ENCODE measurements around the gene RRP8.

- TF ChIP-seq MECOM (CRISPR knock-in tag; IDR thresholded peaks at IDR 0.05) (no peak), EP300 (IDR thresholded peaks at IDR 0.05; ENCODE audit: low read length) (no peak), SMARCE1 (IDR thresholded peaks at IDR 0.05) (no peak), FOXM1 (IDR thresholded peaks at IDR 0.05; ENCODE audit: low read depth) (no peak), FOXM1 (CRISPR knock-in tag; IDR thresholded peaks at IDR 0.05; ENCODE audit: low read depth) (no peak), ERF (CRISPR knock-in tag; IDR thresholded peaks at IDR 0.05) (no peak), CHD7 (IDR thresholded peaks at IDR 0.05; ENCODE audit: low read depth, low read length) (no peak), TCF7L2 (IDR thresholded peaks at IDR 0.05; ENCODE audit: low read depth, low read length) (no peak), CREM (IDR thresholded peaks at IDR 0.05; ENCODE audit: low read depth) (no peak), FOXK2 (conservative IDR thresholded peaks at IDR 0.05 in 1 of 2, IDR thresholded peaks at IDR 0.05 in 1 of 2; ENCODE audit: low read depth in 2 of 2) (no peak), DPF2 (IDR thresholded peaks at IDR 0.05) (no peak), POLR2AphosphoS5 (IDR thresholded peaks at IDR 0.05; ENCODE audit: control insufficient read depth, insufficient read depth, low read depth, low read length) (no peak), BRCA1 (IDR thresholded peaks at IDR 0.05) (no peak), BRCA1 (CRISPR knock-in tag; IDR thresholded peaks at IDR 0.05) (no peak), E2F1 (CRISPR knock-in tag; IDR thresholded peaks at IDR 0.05) (no peak), CTCF (IDR thresholded peaks at IDR 0.05 in 2 of 3, conservative IDR thresholded peaks at IDR 0.05 in 1 of 3; ENCODE audit: insufficient read depth in 2 of 3, low read depth in 1 of 3, low read length in 3 of 3) (no peak)
These were observed 15.4 kb downstream of the RRP8 start for GRCh38 chr11:6588018-6588417.

All from K562 (cell line).